ENCODE measurements around the gene ANKRD10. TPM values are rescaled to one million over a fixed set of nuclear protein-coding genes. Genes with fewer than 3 reads are reported as not detected.

ANKRD10 gene
- total RNA-seq, 1 donor, result 60.5 TPM

- no peak for TF ChIP-seq CTCF (IDR thresholded peaks at IDR 0.05; ENCODE audit: insufficient read depth, low read depth, low read length)
- no peak for DNase-seq (ENCODE audit: low read depth)
- H3K4me3 ChIP-seq (ENCODE audit: low read depth, low read length), result no peak overlapping the region
Observed at GRCh38 chr13:110921695-110922094, 6.8 kb upstream of the ANKRD10 start.

DNA sequence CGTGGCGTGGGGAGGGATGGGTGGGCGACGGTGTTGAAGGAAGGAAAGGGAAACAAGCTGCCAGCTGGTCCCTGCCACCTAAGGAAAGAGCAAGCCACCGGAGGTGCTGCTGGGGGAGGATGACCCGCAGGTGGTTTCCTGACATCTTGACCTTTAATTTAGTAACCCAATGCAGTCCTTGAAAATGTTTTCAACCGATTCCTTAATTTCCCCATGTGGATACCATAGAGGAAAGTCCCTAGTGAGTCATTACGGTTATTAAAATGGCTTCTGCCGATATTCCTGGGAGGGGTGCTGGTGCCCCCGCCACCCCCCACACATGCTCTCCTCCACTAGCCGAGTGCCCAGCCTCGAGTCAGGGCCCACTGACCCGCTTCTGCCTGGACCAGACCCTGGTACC lies 6.3 kb upstream of the ANKRD10 start:
- DNase-seq (ENCODE audit: low read depth), result no peak
- H3K4me3 ChIP-seq (ENCODE audit: low read depth, low read length), result no peak overlapping the region
- TF ChIP-seq CTCF (IDR thresholded peaks at IDR 0.05; ENCODE audit: insufficient read depth, low read depth, low read length), result no peak

DNA sequence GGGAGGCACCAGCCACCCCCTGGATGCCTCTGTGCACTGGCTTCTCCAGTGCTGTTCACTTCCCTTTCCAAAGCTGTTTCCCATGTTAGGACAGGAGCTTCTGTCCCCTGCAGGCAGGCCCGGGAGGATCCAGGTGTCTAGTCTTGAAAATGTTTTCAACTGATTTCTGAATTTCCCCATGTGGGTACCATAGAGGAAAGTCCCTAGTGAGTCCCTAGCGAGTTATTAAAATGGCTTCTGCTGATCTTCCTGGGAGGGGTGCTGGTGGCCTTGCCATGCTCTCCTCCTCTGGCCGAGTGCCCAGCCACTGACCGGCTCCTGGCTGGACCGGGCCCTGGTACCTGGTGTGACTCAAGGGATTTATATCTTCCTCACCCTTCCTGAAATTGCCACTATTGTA lies 5.2 kb upstream of the ANKRD10 start:
- TF ChIP-seq CTCF (IDR thresholded peaks at IDR 0.05; ENCODE audit: insufficient read depth, low read depth, low read length), result no peak
- no peak overlapping the region for H3K4me3 ChIP-seq (ENCODE audit: low read depth, low read length)
- DNase-seq (ENCODE audit: low read depth), result no peak

GRCh38 chr13:110916301-110917142 lies 1.7 kb upstream of the ANKRD10 start:
- no peak for TF ChIP-seq CTCF (IDR thresholded peaks at IDR 0.05; ENCODE audit: insufficient read depth, low read depth, low read length)
- peak overlapping the region; percentile 71 for H3K4me3 ChIP-seq (ENCODE audit: low read depth, low read length)
- DNase-seq (ENCODE audit: low read depth), result peak; percentile 84

GRCh38 chr13:110915874-110916206 lies 971 bp upstream of the ANKRD10 start:
- no peak for TF ChIP-seq CTCF (IDR thresholded peaks at IDR 0.05; ENCODE audit: insufficient read depth, low read depth, low read length)
- no peak for DNase-seq (ENCODE audit: low read depth)
- H3K4me3 ChIP-seq (ENCODE audit: low read depth, low read length), result peak overlapping the region; percentile 71

GRCh38 chr13:110914331-110915056 lies 375 bp downstream of the ANKRD10 start:
- DNase-seq (ENCODE audit: low read depth), result peak; percentile 83
- H3K4me3 ChIP-seq (ENCODE audit: low read depth, low read length), result peak overlapping the region; percentile 97
- TF ChIP-seq CTCF (IDR thresholded peaks at IDR 0.05; ENCODE audit: insufficient read depth, low read depth, low read length), result no peak

All from fibroblast of villous mesenchyme (primary cell).